ENCODE results near the gene KRTAP13-2. TPM values are rescaled to one million over a fixed set of nuclear protein-coding genes. Genes with fewer than 3 reads are reported as not detected.
A peak's percentile ranks its signal among the peaks of the same experiment; 100 is the strongest.

The KRTAP13-2 gene
- total and polyA plus RNA-seq, 12 donors, result not detected

GRCh38 chr21:30340714-30341573, 31.1 kb downstream of the KRTAP13-2 start:
- Histone ChIP-seq H3K9me3 (peaks cover 0 to 12% (median 0%) of the 10 kb centered on the region in 11 donors), H3K4me3 (no peak overlapping the region), H3K4me1 (no peaks in the 10 kb centered on the region), H3K27me3 (no peaks in the 10 kb centered on the region), H3K36me3 (no peaks in the 10 kb centered on the region), H3K27ac (no peak overlapping the region)
- 88 to 93% methylated on average over 2 of the region's 2 CpGs for WGBS, 2 donors
- intact Hi-C loops (cut with DNase I), result loop anchor here in 9 of 10 donors (5.0 to 10.0 kb wide), 3 partner anchors 94 to 746 kb away; partner anchors contain the start of gene KRTAP13-4 (in 1 of the 9)
- ATAC-seq, result no peak
- TF ChIP-seq CTCF (IDR thresholded peaks at IDR 0.05), result peak; percentile 58 to 86 (median 80)
- peak in 1 of 2 donors; percentile 20 for DNase-seq

GRCh38 chr21:30338717-30339116, 33.4 kb downstream of the KRTAP13-2 start:
- ATAC-seq (no peak), DNase-seq (no peak)
- WGBS, 2 donors, result 92 to 97% methylated on average over 4 of the region's 4 CpGs
- Histone ChIP-seq H3K27ac (no peak overlapping the region), H3K4me1 (no peaks in the 10 kb centered on the region), H3K9me3 (no peaks in the 10 kb centered on the region), H3K36me3 (no peaks in the 10 kb centered on the region), H3K27me3 (no peaks in the 10 kb centered on the region), H3K4me3 (no peak overlapping the region)
- no peak for TF ChIP-seq CTCF (IDR thresholded peaks at IDR 0.05)
- intact Hi-C loops (cut with DNase I), result loop anchor here in 1 of 10 donors (5.0 kb wide), 1 partner anchor 749 kb away; no protein-coding TSS in a partner anchor

- intact Hi-C loops (cut with DNase I), result loop anchor here in 1 of 10 donors (5.0 kb wide), 1 partner anchor 750 kb away; no protein-coding TSS in a partner anchor
- Histone ChIP-seq H3K9me3 (no peaks in the 10 kb centered on the region), H3K36me3 (no peaks in the 10 kb centered on the region), H3K27me3 (no peaks in the 10 kb centered on the region), H3K4me3 (no peak overlapping the region), H3K4me1 (no peaks in the 10 kb centered on the region), H3K27ac (no peak overlapping the region)
- DNase-seq (no peak), ATAC-seq (no peak)
- no peak for TF ChIP-seq CTCF (IDR thresholded peaks at IDR 0.05)
Observed at GRCh38 chr21:30337772-30338171, 34.3 kb downstream of the KRTAP13-2 start.

- Histone ChIP-seq H3K4me3 (no peak within 1 kb of the TSS), H3K36me3 (no peaks in the 10 kb centered on the region), H3K9me3 (no peaks in the 10 kb centered on the region), H3K27ac (no peak within 1 kb of the TSS), H3K4me1 (no peaks in the 10 kb centered on the region), H3K27me3 (no peaks in the 10 kb centered on the region)
- ATAC-seq, result no peak
- 85 to 97% methylated on average over 6 of the region's 6 CpGs for WGBS, 2 donors
- DNase-seq, result no peak
- TF ChIP-seq CTCF (IDR thresholded peaks at IDR 0.05), result no peak
- intact Hi-C loops (cut with DNase I), result loop anchor here in 1 of 10 donors (5.0 kb wide), 1 partner anchor 750 kb away; no protein-coding TSS in a partner anchor
Observed at GRCh38 chr21:30337276-30337744, 34.8 kb downstream of the KRTAP13-2 start, which contains the start of gene KRTAP27-1. Gene KRTAP27-1 (minus strand): TSS chr21:30337694. CDS start chr21:30337668, 26 bp downstream.
